Measurements from ENCODE around the gene MBNL2.

DNA sequence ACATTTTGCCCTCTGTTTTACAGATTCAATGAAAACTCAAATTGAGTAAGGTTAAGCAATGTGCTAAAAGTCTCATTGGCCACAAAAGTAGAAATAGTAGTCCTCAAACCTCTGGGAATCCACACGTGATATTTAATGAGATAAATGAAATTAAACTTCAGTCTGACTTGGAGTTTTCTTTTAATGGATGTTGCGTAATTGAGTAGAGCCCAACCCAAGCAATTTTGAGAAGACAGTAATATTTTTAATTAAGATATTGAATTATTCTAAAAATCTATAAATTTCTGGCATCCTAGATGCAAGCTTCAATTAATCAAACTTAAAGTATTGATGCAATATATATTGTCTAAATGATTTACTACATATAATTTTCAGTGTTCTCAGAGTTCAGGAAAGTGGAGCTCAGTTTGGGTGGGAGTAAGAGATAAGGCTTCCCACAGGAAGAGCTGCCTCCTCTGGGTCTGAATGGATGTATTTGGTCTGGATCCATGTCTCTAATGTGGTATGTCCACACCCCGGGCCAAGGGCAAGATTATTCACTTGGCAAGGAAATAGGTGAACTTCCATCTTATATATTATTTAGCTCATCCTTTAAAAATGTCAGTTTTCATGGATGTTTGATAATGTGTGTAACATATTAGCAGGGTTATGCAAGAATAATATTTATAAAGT, 6.9 kb downstream of the MBNL2 start:
- TF ChIP-seq, protein P1, sequence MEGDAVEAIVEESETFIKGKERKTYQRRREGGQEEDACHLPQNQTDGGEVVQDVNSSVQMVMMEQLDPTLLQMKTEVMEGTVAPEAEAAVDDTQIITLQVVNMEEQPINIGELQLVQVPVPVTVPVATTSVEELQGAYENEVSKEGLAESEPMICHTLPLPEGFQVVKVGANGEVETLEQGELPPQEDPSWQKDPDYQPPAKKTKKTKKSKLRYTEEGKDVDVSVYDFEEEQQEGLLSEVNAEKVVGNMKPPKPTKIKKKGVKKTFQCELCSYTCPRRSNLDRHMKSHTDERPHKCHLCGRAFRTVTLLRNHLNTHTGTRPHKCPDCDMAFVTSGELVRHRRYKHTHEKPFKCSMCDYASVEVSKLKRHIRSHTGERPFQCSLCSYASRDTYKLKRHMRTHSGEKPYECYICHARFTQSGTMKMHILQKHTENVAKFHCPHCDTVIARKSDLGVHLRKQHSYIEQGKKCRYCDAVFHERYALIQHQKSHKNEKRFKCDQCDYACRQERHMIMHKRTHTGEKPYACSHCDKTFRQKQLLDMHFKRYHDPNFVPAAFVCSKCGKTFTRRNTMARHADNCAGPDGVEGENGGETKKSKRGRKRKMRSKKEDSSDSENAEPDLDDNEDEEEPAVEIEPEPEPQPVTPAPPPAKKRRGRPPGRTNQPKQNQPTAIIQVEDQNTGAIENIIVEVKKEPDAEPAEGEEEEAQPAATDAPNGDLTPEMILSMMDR (IDR thresholded peaks at IDR 0.05) = no peak
- no peak for TF ChIP-seq POLR2A (IDR thresholded peaks at IDR 0.05)
